HL-60/S4 (cell line): ENCODE data around the gene SHROOM3.

Experiments
- in situ Hi-C: fragments of 300-500 bp; cut with MboI; formaldehyde crosslinking; loops from 2 replicates; pipeline ENCODE4 v1.14.3; 2022; ENCODE audit warnings: low sequenced_read_pairs

Gene SHROOM3

GRCh38 chr4:76799140-76799539, 364.1 kb downstream of the SHROOM3 start:
- in situ Hi-C loops, result no loop called here

GRCh38 chr4:76799718-76800117, 364.7 kb downstream of the SHROOM3 start:
- in situ Hi-C loops, result no loop called here

- in situ Hi-C loops, result no loop called here
Observed at GRCh38 chr4:76800902-76801301, 365.9 kb downstream of the SHROOM3 start.

GRCh38 chr4:76801621-76802235, 366.7 kb downstream of the SHROOM3 start:
- in situ Hi-C loops, result no loop called here

GRCh38 chr4:76802236-76803021, 367.4 kb downstream of the SHROOM3 start:
- in situ Hi-C loops, result no loop called here

GRCh38 chr4:76803522-76803921, 368.5 kb downstream of the SHROOM3 start:
- in situ Hi-C loops, result no loop called here

GRCh38 chr4:76804096-76804495, 369.1 kb downstream of the SHROOM3 start:
- in situ Hi-C loops, result no loop called here

GRCh38 chr4:76806346-76806745, 371.3 kb downstream of the SHROOM3 start:
- in situ Hi-C loops, result no loop called here

GRCh38 chr4:76806757-76807156, 371.7 kb downstream of the SHROOM3 start:
- in situ Hi-C loops, result no loop called here

GRCh38 chr4:76809594-76810305, 374.7 kb downstream of the SHROOM3 start:
- in situ Hi-C loops, result no loop called here

GRCh38 chr4:76811604-76812412, 376.8 kb downstream of the SHROOM3 start:
- in situ Hi-C loops, result no loop called here

GRCh38 chr4:76813070-76813469, 378.0 kb downstream of the SHROOM3 start:
- in situ Hi-C loops, result no loop called here

- in situ Hi-C loops, result no loop called here
Observed at GRCh38 chr4:76821641-76822040, 386.6 kb downstream of the SHROOM3 start.

GRCh38 chr4:76822303-76822702, 387.3 kb downstream of the SHROOM3 start:
- in situ Hi-C loops, result no loop called here

- in situ Hi-C loops, result no loop called here
Observed at GRCh38 chr4:76823495-76823894, 388.5 kb downstream of the SHROOM3 start.

- in situ Hi-C loops, result no loop called here
Observed at GRCh38 chr4:76830612-76830963, 395.6 kb downstream of the SHROOM3 start.

- in situ Hi-C loops, result no loop called here
Observed at GRCh38 chr4:76830964-76831703, 396.1 kb downstream of the SHROOM3 start.

- in situ Hi-C loops, result no loop called here
Observed at GRCh38 chr4:76831711-76832373, 396.8 kb downstream of the SHROOM3 start.
